Right lobe of liver (tissue), 6 donors: ENCODE data around the gene ADSS1. TPM values are rescaled to one million over a fixed set of nuclear protein-coding genes. Genes with fewer than 3 reads are reported as not detected.

Experiments
- ATAC-seq, 4 donors: fragments of 200-7000 bp; cut with Tn5 transposase; one replicate each; pipeline ENCODE4 v1.9.1; 2020; ENCODE audit warnings: mild to moderate bottlenecking in 4 of 4, moderate library complexity in 4 of 4
- DNase-seq, 3 donors: peaks; one replicate each; pipeline ENCODE4 v3.0.0-alpha.2; 2020
- H3K27ac ChIP-seq, 3 donors: fragments of 200-600 bp; one replicate each; pipeline ENCODE4 v1.8.0; 2022
- H3K27me3 ChIP-seq, 2 donors: fragments of 200-600 bp; one replicate each; pipeline ENCODE4 v1.8.0; 2022
- H3K36me3 ChIP-seq, 4 donors: fragments of 200-600 bp; sonication (generic) in 1 of 4; one replicate each; pipeline versions ENCODE4 v1.5.1 to v1.8.0; 2017 to 2022; ENCODE audit warnings: control low read depth in 1 of 4
- H3K4me1 ChIP-seq, 4 donors: fragments of 200-600 bp; sonication (generic) in 1 of 4; one replicate each; pipeline versions ENCODE4 v1.5.1 to v1.8.0; 2017 to 2022; ENCODE audit warnings: control low read depth in 1 of 4
- H3K4me3 ChIP-seq, 3 donors: fragments of 200-600 bp; one replicate each; pipeline ENCODE4 v1.8.0; 2022
- H3K9me3 ChIP-seq, 4 donors: fragments of 200-600 bp; sonication (generic) in 1 of 4; one replicate each; pipeline versions ENCODE4 v1.5.1 to v1.8.0; 2017 to 2022; ENCODE audit warnings: control low read depth in 1 of 4
- CTCF ChIP-seq, 4 donors: fragments of 200-600 bp in 3 of 4; fragments of 450-650 bp in 1 of 4; IDR thresholded peaks; one replicate each; pipeline versions ENCODE4 v1.5.1 to v1.8.0; 2016 to 2022; ENCODE audit warnings: antibody characterized with exemption in 4 of 4, mild to moderate bottlenecking in 2 of 4
- POLR2A ChIP-seq: fragments of 450-650 bp; IDR thresholded peaks from one replicate; pipeline ENCODE4 v1.6.1; 2017; ENCODE audit warnings: antibody characterized with exemption, mild to moderate bottlenecking
- WGBS: methylation state at CpG from one replicate; pipeline ENCODE4 v1.1.6; 2018; ENCODE audit warnings: low coverage, low lambda C conversion rate; ENCODE audit not compliant: insufficient coverage; ENCODE audit errors: missing lambda C conversion rate; 5-methylcytosine and 5-hydroxymethylcytosine counted together
- intact Hi-C, 2 donors: fragments of 100-400 bp; cut with DNase I; formaldehyde crosslinking; loops; one replicate each; pipeline versions ENCODE4 v1.11.2 to v1.14.1; 2022
- total RNA-seq, 6 experiments: library from RNA; depleted of rRNA in 2 of 6; stranded (reverse); fragments of >200 nt in 2 of 6; fragmentation: NEBNext Ultra II Directional in 3 of 6; extraction: Animal tissue kit (Norgen Biotek cat#: 25700) in 3 of 6; gene quantifications; one replicate each; pipeline versions ENCODE4 v1.1.0 to v1.2.4, GENCODE V29; 2016 to 2023
- donor health status: DM: no; HTN: yes; CAD: no.
- donor health status: DM: no; HTN: no; CAD: no.
- donor health status: DM: no; HTN: no; CAD: no.
- donor health status: DM: no; HTN: yes; CAD: no.
- donor health status: DM: no; HTN: yes; CAD: no.

Gene ADSS1
- total RNA-seq, 6 experiments from 2014 or later = 8.1 to 50.5 (median 36.8) TPM

- TF ChIP-seq CTCF (IDR thresholded peaks at IDR 0.05) (no peak), POLR2A (peak; percentile 95)
- H3K27ac ChIP-seq = peak overlapping the region; percentile 70 to 89 (median 78)
- WGBS = 17% methylated on average over 14 of the region's 31 CpGs
- no peaks in the 10 kb centered on the region for H3K36me3 ChIP-seq
- peaks cover 0 to 41% (median 23%) of the 10 kb centered on the region in 4 donors for H3K4me1 ChIP-seq
- intact Hi-C loops = no loop called here
- H3K4me3 ChIP-seq = peak overlapping the region; percentile 77 to 96 (median 94)
- no peaks in the 10 kb centered on the region for H3K9me3 ChIP-seq
- peak; percentile 93 to 98 (median 97) for DNase-seq
- ATAC-seq = peak; percentile 77 to 86 (median 82)
- no peaks in the 10 kb centered on the region for H3K27me3 ChIP-seq
These were observed 36.2 kb upstream of the ADSS1 start for GRCh38 chr14:104687601-104688504.

GRCh38 chr14:104688505-104689108 is 35.4 kb upstream of the ADSS1 start:
- TF ChIP-seq CTCF (IDR thresholded peaks at IDR 0.05) = no peak
- peak; percentile 22 for TF ChIP-seq POLR2A
- Histone ChIP-seq H3K27me3 (no peaks in the 10 kb centered on the region), H3K9me3 (no peaks in the 10 kb centered on the region), H3K27ac (peak overlapping the region; percentile 70 to 89 (median 78)), H3K4me1 (peaks cover 0 to 49% (median 26%) of the 10 kb centered on the region in 4 donors), H3K4me3 (peak overlapping the region; percentile 77 to 96 (median 94)), H3K36me3 (no peaks in the 10 kb centered on the region)
- ATAC-seq = peak; percentile 0 to 24 (median 6)
- DNase-seq = peak in 2 of 3 donors; percentile 68 to 75
- intact Hi-C loops = no loop called here
- 8% methylated on average over 10 of the region's 24 CpGs for WGBS

GRCh38 chr14:104689109-104689880 is 34.7 kb upstream of the ADSS1 start, which contains the start of gene INF2:
Gene INF2, plus strand, starts transcription at chr14:104689618. Its CDS starts 11,748 bp downstream, at chr14:104701366.
- H3K9me3 ChIP-seq = no peaks in the 10 kb centered on the region
- H3K4me1 ChIP-seq = peaks cover 0 to 56% (median 30%) of the 10 kb centered on the region in 4 donors
- ATAC-seq = peak; percentile 52 to 71 (median 65)
- WGBS = 0% methylated on average over 1 of the region's 76 CpGs
- H3K27ac ChIP-seq = peak within 1 kb of the TSS; percentile 70 to 89 (median 78)
- DNase-seq = peak; percentile 80 to 83 (median 81)
- H3K27me3 ChIP-seq = no peaks in the 10 kb centered on the region
- no peaks in the 10 kb centered on the region for H3K36me3 ChIP-seq
- intact Hi-C loops = no loop called here
- TF ChIP-seq POLR2A (peak; percentile 72), CTCF (IDR thresholded peaks at IDR 0.05) (peak in 2 of 4 donors; percentile 2 to 6)
- peak within 1 kb of the TSS; percentile 77 to 96 (median 94) for H3K4me3 ChIP-seq
